ENCODE measurements around the gene PCYOX1L.

- TF ChIP-seq SMC3 (conservative IDR thresholded peaks at IDR 0.05; ENCODE audit: poor library complexity) (no peak), CTCF (IDR thresholded peaks at IDR 0.05; ENCODE audit: poor library complexity, severe bottlenecking) (no peak), MXI1 (conservative IDR thresholded peaks at IDR 0.05; ENCODE audit: poor library complexity, severe bottlenecking) (no peak), RAD21 (conservative IDR thresholded peaks at IDR 0.05) (no peak), POLR2AphosphoS5 (IDR thresholded peaks at IDR 0.05) (no peak)
These were observed 17.0 kb downstream of the PCYOX1L start for GRCh38 chr5:149374801-149375200.

Measured in neural cell (in vitro differentiated cells).